HG02885 (cell line): ENCODE measurements around the gene SFSWAP.

ENCODE experiments used
- ATAC-seq: cut with Tn5 transposase; IDR thresholded peaks from one replicate; pipeline ENCODE4 v1.9.1; 2021; ENCODE audit warnings: mild to moderate bottlenecking; ENCODE audit not compliant: unreplicated experiment, poor library complexity

The SFSWAP gene

DNA sequence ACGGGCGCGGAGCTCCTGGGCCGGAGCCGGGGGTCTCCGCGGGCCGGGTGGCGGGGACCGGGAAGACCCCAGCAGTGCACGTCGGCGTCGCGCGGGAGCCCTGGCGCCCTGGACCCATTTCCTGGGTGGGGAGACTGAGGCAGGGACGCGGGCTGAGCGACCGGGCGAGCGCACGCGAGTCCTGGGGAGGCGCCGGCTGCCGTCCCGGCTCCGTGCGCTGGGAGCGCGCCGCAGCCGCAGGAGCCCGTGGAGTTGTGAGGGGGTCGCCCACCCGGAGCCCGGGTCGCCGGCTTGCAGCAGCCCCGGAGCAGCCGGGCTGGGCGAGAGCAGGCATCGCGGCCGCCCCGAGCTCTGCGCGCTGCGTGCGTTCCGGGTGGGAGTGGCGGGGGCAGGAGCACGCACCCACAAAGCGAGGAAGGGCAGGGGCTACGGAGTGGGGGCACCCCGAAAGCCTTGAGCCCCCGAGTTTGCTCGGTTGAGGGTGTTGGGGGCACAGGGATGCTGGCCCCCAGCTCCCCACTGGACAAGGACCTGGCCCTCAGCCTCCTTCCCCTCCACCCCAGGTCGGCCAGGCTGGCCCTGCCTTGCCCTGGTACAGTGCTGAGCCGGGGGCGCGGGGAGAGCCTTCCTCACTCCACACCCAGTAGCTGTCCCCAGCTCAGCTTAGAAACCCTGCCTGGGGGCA is 117.9 kb downstream of the SFSWAP start:
- no peak for ATAC-seq

DNA sequence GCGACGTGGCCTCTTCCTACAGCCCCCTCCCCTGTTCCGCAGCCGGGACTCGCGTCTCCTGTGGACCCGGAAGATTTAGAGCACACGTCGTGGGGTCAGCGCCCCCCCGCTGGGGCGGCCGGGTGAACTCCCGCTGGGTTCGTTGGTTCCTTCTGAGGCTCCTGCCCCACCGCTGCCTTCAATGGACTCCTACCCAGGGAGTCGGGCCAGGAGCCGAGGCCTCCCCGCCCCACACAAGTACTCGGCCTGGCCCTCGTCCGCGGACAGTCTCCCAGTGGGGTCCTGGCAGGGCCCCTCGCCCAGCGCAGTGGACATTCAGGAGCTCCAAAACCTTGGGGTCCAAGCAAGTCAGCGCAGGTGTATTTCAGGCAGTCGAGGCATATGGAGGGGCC is 118.5 kb downstream of the SFSWAP start:
- no peak for ATAC-seq

DNA sequence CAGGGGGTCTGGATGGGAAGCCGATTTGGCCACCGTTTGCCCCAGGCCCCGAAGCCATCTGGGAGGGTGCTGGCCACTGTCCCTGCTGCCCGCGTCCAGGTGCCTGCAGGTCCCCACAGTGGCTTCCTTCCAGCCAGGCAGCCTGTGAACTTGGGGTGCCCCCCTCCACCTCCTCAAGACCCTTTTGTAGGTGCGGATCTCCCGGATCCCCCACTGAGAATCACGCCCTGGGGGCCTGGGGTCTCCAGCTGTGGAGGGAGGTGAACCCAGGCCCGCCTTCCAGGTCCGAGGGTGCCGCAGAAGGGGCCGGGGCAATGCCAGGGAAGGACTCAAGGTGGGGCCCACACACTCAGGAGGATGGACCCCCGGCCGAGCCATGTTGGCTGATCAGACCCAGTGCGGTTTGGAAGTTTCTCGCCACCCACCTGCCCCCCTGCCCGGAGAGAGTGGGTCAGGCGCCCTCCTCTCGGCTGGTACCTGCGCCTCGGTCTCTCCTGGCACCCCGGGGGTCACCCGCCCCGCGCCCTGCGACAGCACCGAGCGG is 119.0 kb downstream of the SFSWAP start:
- ATAC-seq, result no peak

DNA sequence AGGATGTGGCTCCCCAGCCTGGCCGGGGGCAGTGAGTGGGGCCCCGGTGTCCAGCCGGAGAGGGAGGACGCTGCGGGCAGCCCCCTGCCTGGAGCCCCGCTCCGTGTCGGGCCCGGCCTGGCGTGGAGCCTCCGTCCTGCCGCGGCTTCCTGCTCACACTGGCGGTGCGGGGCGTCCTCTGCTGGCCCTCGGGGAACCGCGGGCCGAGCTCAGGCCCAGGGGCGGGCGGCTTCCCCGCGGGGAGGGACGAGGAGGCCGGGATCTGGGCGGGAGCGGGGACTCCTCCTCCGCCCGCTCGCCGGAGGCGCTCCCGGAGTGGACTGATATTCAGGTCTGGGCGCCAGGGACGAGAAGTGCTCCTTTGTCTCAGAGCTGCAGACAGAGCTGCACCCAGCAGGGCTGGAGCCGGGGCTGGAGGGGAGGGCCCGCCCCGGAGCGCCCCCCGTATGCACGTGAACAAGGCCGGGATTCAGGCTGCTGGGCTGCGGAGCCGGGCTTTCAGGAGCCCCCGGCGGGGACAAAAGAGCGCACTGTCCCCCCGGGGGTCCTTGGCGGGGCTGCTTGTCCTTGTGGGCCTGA is 119.5 kb downstream of the SFSWAP start:
- no peak for ATAC-seq

DNA sequence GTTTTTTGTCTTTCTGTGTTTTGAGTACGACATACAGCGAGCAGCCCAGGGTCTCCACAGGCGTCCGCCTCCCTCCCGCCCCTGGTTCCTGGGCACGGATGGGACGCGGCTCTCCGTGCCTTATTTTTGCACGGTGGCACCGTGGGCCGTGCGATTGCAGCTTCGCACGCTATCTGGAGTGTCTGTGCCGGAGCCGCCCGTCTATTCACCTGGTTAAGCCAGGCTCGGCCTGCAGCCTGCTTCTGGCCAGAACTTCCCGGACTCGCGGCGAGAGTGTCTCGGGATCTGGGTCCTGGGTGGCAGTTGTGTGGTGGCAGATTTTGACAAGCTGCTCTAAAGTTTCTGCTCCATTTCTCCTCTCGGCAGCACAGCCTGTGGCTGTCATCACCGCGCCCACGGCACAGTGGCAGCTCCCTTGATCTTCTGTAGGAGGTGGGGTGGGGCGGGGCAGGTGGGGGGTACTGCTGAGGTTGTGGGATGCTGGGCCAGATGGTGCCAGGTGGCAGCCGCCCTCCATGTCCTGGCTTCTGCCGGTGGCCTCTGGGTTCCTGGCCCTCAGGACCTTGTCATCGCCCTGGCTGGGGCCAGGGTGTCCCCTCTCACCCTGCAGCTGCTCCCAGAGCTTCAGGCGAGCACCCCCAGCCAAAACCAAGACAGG is 120.2 kb downstream of the SFSWAP start:
- no peak for ATAC-seq

DNA sequence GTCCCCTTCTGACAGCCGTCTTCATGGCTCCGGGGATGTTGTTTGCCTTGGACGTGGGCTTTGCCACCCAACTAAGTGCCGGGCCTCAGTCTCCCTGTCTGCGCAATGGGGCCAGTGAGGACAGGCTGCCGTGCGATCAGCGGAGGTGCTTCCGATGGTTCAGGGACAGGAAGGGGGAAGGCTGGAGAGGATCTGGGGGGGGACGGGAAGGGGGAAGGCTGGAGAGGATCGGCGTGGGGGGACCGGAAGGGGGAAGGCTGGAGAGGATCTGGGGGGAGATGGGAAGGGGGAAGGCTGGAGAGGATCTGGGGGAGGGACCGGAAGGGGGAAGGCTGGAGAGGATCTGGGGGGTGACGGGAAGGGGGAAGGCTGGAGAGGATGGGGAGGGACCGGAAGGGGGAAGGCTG is 120.7 kb downstream of the SFSWAP start:
- ATAC-seq, result no peak

DNA sequence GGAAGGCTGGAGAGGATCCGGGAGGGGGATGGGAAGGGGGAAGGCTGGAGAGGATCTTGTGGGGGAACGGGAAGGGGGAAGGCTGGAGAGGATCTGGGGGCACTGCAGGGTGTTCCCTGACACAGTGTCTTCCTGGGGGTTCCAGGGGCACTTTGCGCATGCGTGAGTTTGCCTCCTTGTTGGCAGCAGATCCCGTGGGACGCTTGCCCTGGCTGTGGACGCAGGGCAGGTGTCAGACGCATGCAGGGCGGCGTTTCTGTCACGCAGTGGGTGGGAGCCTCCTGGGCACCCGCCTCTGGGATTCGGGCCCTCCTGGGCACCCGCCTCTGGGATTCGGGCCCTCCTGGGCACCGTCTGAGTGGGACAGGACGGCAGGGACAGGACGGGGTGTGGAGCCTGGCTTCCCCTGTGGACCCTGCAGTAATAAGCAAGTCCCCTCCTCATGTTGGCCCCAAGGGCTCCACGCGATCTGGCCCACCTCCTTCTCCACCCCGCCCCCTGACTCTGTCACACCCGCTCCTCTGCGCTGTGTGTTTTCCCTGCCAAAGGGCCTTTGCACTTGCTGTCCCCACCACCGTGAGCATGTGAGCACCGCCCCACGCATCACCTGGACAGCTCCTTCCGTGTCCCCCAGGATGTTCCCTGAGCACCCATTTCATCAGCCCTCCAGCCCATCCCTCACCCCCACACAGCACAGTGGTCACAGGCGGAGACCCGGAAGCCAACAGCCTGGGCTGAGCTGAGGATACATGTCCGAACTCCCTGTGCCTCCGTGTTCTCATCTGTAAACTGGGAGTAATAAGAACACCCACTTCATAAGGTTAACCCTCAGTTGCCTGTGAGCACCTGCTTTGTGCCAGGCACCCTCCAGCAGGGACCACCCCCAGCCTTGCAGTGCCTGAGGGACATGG is 121.7 kb downstream of the SFSWAP start:
- ATAC-seq, result no peak

DNA sequence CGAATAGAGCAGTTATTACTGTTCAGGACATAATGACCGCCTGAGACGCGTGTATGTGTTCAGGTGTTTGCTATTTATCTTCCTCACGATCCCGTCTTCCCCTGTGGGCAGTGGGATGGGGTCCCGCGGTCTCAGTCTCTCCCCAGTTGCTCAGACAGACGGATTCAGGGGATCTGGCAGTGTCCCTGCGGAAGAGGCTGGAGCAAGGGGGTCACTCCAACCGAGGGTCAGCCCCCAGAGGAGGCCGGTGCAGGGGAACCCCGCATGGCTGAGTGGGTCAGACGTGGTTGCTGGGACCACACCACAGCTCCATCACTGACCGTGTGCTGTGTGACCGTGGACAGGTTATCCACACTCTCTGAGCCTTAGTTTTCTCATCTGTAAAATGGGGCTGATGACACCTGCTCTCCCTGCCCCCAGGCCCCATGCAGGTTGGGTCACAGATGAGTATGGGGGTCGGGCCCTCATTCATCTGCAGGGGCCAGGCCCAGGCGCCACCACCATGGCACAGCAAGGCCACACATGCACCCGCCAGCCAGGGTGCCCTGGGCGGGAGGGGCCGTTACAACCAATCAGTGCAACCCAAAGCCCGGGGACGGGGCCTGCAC is 122.5 kb downstream of the SFSWAP start:
- no peak for ATAC-seq

DNA sequence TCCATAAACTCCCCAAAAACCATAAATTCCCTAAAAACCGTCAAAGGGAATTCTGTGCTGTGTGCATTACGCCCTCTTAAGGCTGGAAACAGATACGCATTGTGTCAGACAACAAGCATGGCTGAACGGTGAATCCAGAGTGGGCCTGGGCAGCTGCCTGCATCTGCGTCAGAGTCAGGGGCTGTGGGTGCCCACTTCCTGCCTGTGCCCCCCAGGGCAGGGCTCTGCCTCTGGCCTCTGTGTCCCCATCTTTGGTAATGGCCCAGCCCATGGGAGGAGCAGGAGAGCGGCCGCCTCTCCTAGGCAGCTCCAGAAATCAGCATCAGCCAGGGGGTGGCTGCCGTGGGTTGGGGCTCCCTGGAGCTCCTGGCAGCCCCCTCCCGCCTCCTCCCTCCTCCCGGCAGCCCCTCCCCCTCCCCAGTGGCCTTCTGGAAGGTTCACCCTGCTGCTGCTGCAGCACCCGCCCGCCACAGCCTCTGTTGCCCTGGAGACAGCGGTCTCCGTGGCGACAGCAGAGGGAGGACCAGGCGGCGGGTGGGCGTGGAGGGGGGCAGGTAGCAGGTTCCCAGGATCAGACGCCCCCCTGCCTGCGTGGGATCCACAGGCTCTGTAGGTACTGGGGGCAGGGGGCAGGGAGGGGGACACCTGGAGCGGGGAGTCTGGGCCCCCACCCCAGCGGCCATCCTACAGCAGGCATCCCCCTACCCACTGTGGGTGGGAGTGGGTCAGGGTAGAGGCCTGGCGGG is 123.2 kb downstream of the SFSWAP start:
- no peak for ATAC-seq

DNA sequence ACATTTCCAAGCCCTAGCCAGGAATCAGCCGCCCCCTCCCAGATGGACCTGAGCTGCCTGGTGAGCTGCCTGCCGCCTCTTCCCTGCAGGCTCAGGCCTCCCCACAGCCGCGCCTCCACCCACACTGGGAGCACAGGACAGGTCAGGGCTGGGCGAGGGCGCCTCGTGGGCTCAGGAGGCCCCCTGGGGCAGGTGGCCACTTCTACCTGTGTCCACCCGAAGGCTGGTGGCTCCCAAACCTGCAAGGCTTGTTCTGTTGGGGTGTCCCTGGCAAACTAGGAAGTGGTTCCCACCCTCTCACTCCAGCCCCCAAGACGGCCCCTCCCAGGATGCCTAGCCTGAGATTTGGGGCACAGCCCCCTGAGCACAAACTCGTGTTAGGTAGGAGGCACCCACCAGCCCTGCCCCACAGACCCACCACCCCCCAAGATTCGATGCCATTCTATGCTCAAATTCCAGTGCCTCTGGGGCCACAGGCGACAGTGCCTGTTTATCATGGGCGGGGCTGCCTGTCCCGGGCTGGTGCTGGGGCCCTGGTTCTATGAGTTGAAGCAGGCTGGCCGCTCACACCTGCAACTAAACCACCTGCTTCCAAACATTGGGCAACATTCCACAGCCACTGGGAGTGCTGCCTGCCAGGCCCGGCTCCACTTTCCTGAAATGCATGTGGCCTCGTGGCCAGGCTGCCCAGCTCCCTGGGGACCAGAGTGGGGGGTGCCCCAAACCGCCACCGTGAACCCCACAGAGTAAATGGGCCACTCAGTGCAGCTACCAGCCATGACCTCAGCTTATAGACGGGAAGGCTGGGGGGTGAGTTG is 124.1 kb downstream of the SFSWAP start:
- no peak for ATAC-seq

DNA sequence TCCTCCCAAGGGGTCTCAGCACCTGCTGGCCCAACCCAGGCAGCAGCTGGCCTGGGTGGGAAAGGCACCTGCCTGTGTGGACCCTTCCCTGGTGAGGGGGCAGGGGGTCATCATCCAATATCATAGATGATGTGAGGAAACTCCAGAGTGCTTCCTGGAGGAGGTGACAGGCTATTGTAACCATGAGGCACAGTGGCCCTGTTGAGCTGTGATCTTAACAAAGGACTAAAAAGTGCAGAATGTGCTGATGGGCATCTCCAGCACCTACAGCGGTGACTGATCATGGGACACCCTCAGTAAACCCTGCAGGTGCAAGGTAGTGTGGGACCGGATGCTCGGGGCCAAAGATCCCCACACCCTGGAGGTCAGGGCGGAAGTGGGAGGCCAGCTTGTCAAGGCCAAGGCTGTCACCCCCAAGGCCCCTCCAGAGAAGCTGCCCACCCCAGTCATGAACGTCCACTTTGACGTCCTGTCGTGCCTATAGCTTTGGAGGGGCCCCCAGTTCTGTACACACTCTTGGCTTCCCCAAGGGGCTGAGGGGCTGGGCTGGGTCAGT is 124.8 kb downstream of the SFSWAP start:
- no peak for ATAC-seq

DNA sequence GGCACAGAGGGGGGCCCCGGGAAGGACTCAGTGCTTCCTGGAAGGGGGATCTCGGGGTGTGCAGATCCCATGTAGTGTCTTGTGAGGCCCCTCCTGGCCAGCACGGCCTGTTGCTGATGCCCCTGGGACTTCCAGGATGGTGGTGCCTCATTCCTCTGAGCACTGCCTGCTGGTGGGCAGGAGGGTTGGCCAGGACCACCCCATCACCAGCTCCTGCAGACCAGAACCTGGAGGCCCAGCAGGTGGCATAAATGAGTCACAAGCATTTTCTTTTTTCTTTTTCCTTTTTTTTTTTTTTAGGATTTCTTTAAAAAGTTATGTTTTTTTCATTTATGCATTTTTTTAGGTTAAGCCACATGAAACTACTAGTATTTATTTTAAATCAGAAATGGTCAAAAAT is 125.3 kb downstream of the SFSWAP start:
- ATAC-seq, result no peak

DNA sequence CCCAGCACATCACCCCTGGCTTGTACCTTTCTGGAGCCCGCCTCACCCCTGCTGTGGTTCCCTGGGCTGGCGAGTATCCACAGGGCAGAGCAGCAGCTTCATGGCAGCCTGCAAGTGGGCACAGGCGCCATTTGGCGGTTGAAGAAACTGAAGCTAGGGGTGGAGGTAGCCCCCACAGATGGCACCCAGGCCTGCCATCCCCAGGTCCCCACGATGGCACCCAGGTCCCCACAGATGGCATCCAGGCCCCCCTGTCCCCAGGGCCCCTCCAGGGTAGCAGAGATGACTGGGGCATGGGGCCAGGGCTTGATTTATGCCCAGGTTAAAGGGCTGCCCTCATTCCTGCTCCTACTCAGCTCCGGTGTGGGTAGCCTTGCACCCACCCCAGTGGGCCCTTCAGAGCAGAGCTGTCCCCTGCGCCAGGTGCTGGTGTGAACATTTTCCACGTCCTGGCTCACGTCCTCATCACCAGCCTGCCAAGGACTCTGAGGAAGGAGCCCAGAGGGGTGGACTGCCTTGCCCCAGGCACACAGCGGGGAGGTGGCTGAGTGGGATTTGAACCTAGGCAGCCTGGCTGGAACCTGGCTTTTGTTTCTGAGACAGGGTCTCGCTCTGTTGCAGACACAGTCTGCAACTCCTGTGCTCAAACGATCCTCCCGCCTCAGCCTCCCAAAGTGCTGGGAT is 126.0 kb downstream of the SFSWAP start:
- no peak for ATAC-seq

DNA sequence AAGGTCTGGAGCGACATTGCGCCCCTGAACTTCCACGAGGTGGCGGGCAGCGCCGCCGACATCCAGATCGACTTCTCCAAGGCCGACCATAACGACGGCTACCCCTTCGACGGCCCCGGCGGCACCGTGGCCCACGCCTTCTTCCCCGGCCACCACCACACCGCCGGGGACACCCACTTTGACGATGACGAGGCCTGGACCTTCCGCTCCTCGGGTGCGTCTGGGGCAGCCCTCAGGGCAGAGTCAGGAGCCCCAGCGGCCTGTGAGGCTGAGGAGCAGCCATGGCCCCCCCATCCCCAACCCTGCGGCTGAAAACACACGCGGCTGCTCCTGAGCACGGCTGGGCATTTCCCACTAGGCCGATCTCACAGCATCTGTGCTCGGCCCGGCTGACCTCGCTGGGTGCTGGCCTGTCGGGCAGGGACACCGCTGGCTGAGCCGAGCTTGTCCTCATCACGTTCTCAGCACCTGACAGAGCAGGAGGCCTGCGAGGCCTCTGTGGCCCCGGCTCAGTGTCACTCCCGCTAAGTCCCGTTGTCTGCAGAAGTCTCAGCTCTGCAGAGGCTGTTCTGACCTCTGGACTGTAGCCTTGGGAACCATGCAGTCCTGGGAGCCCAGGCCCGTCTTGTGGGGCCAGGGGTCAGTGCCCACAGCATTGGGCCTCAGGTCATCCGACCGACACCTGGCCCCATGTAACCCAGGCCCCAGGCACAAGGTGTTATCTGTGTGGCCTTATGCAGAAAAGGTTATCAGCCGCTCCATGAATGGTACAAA is 129.9 kb downstream of the SFSWAP start:
- no peak for ATAC-seq

DNA sequence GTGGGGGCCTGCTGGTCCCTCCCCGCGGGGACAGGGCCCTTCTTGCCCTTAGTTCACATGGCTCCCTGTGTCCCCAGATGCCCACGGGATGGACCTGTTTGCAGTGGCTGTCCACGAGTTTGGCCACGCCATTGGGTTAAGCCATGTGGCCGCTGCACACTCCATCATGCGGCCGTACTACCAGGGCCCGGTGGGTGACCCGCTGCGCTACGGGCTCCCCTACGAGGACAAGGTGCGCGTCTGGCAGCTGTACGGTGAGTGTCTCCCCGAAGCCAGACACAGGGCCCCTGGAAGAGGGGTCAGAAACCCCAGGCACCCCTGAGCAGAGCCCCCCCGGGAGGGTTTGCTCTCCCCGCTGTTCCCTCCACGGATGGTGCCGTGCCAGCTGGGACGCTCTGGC is 130.7 kb downstream of the SFSWAP start:
- no peak for ATAC-seq

DNA sequence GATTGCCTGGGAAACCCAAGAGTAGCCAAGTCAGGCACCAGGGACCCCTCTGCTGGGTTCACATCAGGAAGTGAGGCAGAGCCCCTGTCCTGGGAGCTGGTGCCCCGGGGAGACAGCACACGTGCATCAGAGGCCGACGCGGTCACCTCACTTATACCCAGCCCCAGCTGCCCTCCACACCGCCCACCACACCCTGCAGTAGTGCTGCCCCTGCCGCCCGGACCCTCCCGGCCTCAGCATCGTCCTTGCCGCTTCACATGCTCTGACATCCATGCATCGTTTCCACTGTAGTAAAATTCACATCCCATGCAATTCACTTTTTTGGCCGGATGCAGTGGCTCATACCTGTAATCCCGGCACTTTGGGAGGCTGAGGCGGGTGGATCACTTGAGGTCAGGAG is 131.3 kb downstream of the SFSWAP start:
- no peak for ATAC-seq

DNA sequence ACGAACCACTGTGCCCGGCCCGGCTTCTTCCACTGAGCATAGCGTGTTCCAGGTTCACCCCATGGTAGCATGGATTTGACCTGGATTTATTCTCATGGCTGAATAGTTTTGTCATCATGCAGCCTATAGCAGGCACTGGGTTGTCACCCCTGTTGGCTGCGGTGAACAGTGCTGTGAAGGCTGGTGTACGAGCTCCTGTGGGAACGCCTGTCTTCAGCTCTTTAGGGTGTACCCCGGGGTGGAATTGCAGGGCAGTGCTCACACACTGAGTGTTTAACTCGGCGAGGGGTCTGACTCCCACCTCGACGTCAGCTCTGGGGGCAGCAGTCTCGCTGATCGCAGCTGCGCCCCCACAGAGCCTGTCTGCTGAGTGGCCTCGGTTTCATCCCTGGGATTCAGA is 132.6 kb downstream of the SFSWAP start:
- ATAC-seq, result no peak
